Natural killer cell (primary cell): ENCODE measurements around the gene CTDP1. TPM values are rescaled to one million over a fixed set of nuclear protein-coding genes. Genes with fewer than 3 reads are reported as not detected.

Experiments used
- ATAC-seq, 3 donors: fragments of 150-1000 bp in 2 of 3; fragments of 200-7000 bp in 1 of 3; cut with Tn5 transposase; 1 replicate in 1 of 3; 2 replicates in 2 of 3; pipeline ENCODE4 v1.10.0; 2021; ENCODE audit warnings: mild to moderate bottlenecking in 2 of 3, moderate library complexity in 2 of 3
- DNase-seq, 2 donors: peaks; one replicate each; pipeline versions ENCODE4 v3.0.0 to v3.0.0-alpha.2; 2013 to 2021; ENCODE audit warnings: mixed read lengths in 1 of 2
- H3K27ac ChIP-seq: one replicate; pipeline ENCODE4 v1.5.1; 2013; ENCODE audit warnings: mild to moderate bottlenecking, low read length
- H3K27me3 ChIP-seq: one replicate; pipeline ENCODE4 v1.6.1; 2013; ENCODE audit warnings: low read length; ENCODE audit not compliant: control insufficient read depth, insufficient read depth
- H3K36me3 ChIP-seq: one replicate; pipeline ENCODE4 v1.6.1; 2013; ENCODE audit warnings: low read length; ENCODE audit not compliant: control insufficient read depth, insufficient read depth
- H3K4me1 ChIP-seq: one replicate; pipeline ENCODE4 v1.6.1; 2013; ENCODE audit warnings: low read length; ENCODE audit not compliant: control insufficient read depth, insufficient read depth
- H3K4me3 ChIP-seq: one replicate; pipeline ENCODE4 v1.5.1; 2013; ENCODE audit warnings: low read length
- H3K9me3 ChIP-seq: one replicate; pipeline ENCODE4 v1.6.1; 2013; ENCODE audit warnings: low read length; ENCODE audit not compliant: control insufficient read depth, insufficient read depth
- H3K27ac Mint-ChIP-seq, 2 donors: one replicate each; pipeline ENCODE4 v1.8.0; 2022; ENCODE audit warnings: mild to moderate bottlenecking in 2 of 2, mixed read lengths in 2 of 2, moderate library complexity in 1 of 2
- H3K27me3 Mint-ChIP-seq, 2 donors: one replicate each; pipeline ENCODE4 v1.8.0; 2022; ENCODE audit warnings: low read depth in 2 of 2, mixed read lengths in 2 of 2
- H3K36me3 Mint-ChIP-seq: one replicate; pipeline ENCODE4 v1.8.0; 2022; ENCODE audit warnings: mixed read lengths
- H3K4me1 Mint-ChIP-seq, 2 donors: one replicate each; pipeline ENCODE4 v1.8.0; 2022; ENCODE audit warnings: mixed read lengths in 2 of 2
- H3K4me3 Mint-ChIP-seq: one replicate; pipeline ENCODE4 v1.8.0; 2022; ENCODE audit warnings: mild to moderate bottlenecking, moderate library complexity, mixed read lengths
- H3K9me3 Mint-ChIP-seq, 2 donors: one replicate each; pipeline ENCODE4 v1.8.0; 2022; ENCODE audit warnings: mixed read lengths in 2 of 2
- CTCF ChIP-seq: fragments of 200-600 bp; IDR thresholded peaks from one replicate; pipeline ENCODE4 v1.8.0; 2022; ENCODE audit warnings: antibody characterized with exemption
- WGBS: methylation state at CpG from one replicate; pipeline ENCODE4 v1.1.7; 2013; ENCODE audit warnings: missing lambda C conversion rate; ENCODE audit not compliant: insufficient coverage; 5-methylcytosine and 5-hydroxymethylcytosine counted together
- intact Hi-C: fragments of 100-400 bp; cut with micrococcal nuclease; formaldehyde crosslinking; loops from one replicate; pipeline ENCODE4 v1.14.2; 2022
- total RNA-seq, 4 donors: library from RNA; stranded (reverse); fragments of 120-200 nt in 1 of 4; gene quantifications; one replicate each; pipeline versions ENCODE4 v1.2.3 to v1.2.4, GENCODE V29; 2013 to 2022

The CTDP1 gene
- total RNA-seq, 3 donors from 2014 or later (not counting 1 experiment from before 2014, with no cell fraction given): 66.9 to 89.4 (median 77.1) TPM

- Mint-ChIP-seq H3K4me3 (no peak overlapping the region), H3K4me1 (peaks cover 0 to 15% of the 10 kb centered on the region in 2 donors), H3K27me3 (no peaks in the 10 kb centered on the region), H3K27ac (peak overlapping the region in 1 of 2 donors; percentile 50), H3K9me3 (no peaks in the 10 kb centered on the region), H3K36me3 (no peaks in the 10 kb centered on the region)
- H3K9me3 ChIP-seq: no peaks in the 10 kb centered on the region
- peaks cover 55% of the 10 kb centered on the region for H3K36me3 ChIP-seq
- intact Hi-C loops: no loop called here
- TF ChIP-seq CTCF: no peak
- H3K27me3 ChIP-seq: no peaks in the 10 kb centered on the region
- H3K27ac ChIP-seq: no peak overlapping the region
- DNase-seq (no peak), ATAC-seq (no peak)
- no peaks in the 10 kb centered on the region for H3K4me1 ChIP-seq
- no peak overlapping the region for H3K4me3 ChIP-seq
- 94% methylated on average over 12 of the region's 14 CpGs for WGBS
These were observed 19.2 kb downstream of the CTDP1 start for GRCh38 chr18:79698668-79699335.

- DNase-seq (no peak), ATAC-seq (peak in 2 of 3 donors; percentile 16 to 36)
- H3K27me3 ChIP-seq: no peaks in the 10 kb centered on the region
- 87% methylated on average over 8 of the region's 8 CpGs for WGBS
- Mint-ChIP-seq H3K27me3 (no peaks in the 10 kb centered on the region), H3K9me3 (no peaks in the 10 kb centered on the region), H3K27ac (peak overlapping the region in 1 of 2 donors; percentile 50), H3K4me3 (no peak overlapping the region), H3K4me1 (peaks cover 0 to 16% of the 10 kb centered on the region in 2 donors), H3K36me3 (no peaks in the 10 kb centered on the region)
- intact Hi-C loops: no loop called here
- no peaks in the 10 kb centered on the region for H3K4me1 ChIP-seq
- no peaks in the 10 kb centered on the region for H3K9me3 ChIP-seq
- no peak overlapping the region for H3K27ac ChIP-seq
- no peak for TF ChIP-seq CTCF
- H3K36me3 ChIP-seq: peaks cover 62% of the 10 kb centered on the region
- no peak overlapping the region for H3K4me3 ChIP-seq
These were observed 20.1 kb downstream of the CTDP1 start for GRCh38 chr18:79699653-79700052.

GRCh38 chr18:79702906-79703305 is 23.3 kb downstream of the CTDP1 start:
- H3K27me3 ChIP-seq: no peaks in the 10 kb centered on the region
- H3K27ac Mint-ChIP-seq: no peak overlapping the region
- no peak overlapping the region for H3K4me3 Mint-ChIP-seq
- H3K9me3 Mint-ChIP-seq: no peaks in the 10 kb centered on the region
- peaks cover 0 to 16% of the 10 kb centered on the region in 2 donors for H3K4me1 Mint-ChIP-seq
- H3K4me1 ChIP-seq: no peaks in the 10 kb centered on the region
- H3K9me3 ChIP-seq: no peaks in the 10 kb centered on the region
- intact Hi-C loops: no loop called here
- H3K27ac ChIP-seq: no peak overlapping the region
- no peak overlapping the region for H3K4me3 ChIP-seq
- ATAC-seq (no peak), DNase-seq (no peak)
- TF ChIP-seq CTCF: no peak
- WGBS: 88% methylated on average over 1 of the region's 5 CpGs
- peaks cover 70% of the 10 kb centered on the region for H3K36me3 ChIP-seq
- no peaks in the 10 kb centered on the region for H3K27me3 Mint-ChIP-seq
- no peaks in the 10 kb centered on the region for H3K36me3 Mint-ChIP-seq

GRCh38 chr18:79704631-79705030 is 25.0 kb downstream of the CTDP1 start:
- Mint-ChIP-seq H3K4me1 (peaks cover 0 to 20% of the 10 kb centered on the region in 2 donors), H3K4me3 (no peak overlapping the region), H3K36me3 (no peaks in the 10 kb centered on the region), H3K9me3 (no peaks in the 10 kb centered on the region), H3K27me3 (no peaks in the 10 kb centered on the region), H3K27ac (no peak overlapping the region)
- WGBS: 98% methylated on average over 24 of the region's 24 CpGs
- no peaks in the 10 kb centered on the region for H3K27me3 ChIP-seq
- no peak overlapping the region for H3K27ac ChIP-seq
- intact Hi-C loops: no loop called here
- TF ChIP-seq CTCF: no peak
- ATAC-seq: no peak
- H3K36me3 ChIP-seq: peaks cover 61% of the 10 kb centered on the region
- DNase-seq: no peak
- no peak overlapping the region for H3K4me3 ChIP-seq
- H3K9me3 ChIP-seq: no peaks in the 10 kb centered on the region
- no peaks in the 10 kb centered on the region for H3K4me1 ChIP-seq
